MM.1S (cell line): ENCODE data around the gene PPP3R2.

Source experiments
- DNase-seq: peaks from one replicate; pipeline ENCODE4 v3.0.0-alpha.2; 2015
- H2AFZ ChIP-seq: fragments of 300-600 bp; sonication (generic); 2 replicates; pipeline ENCODE4 v1.6.0; 2016; ENCODE audit warnings: antibody characterized with exemption, low read length
- H3F3A ChIP-seq: fragments of 300-600 bp; sonication (generic); 2 replicates; pipeline ENCODE4 v1.6.1; 2016; ENCODE audit warnings: mild to moderate bottlenecking, antibody characterized with exemption, low read length, moderate library complexity, mixed read lengths; ENCODE audit not compliant: insufficient read depth
- H3K27ac ChIP-seq: fragments of 300-600 bp; sonication (generic); 2 replicates; pipeline ENCODE4 v1.5.1; 2016; ENCODE audit warnings: mild to moderate bottlenecking, low read length
- H3K27me3 ChIP-seq: fragments of 300-600 bp; sonication (generic); replicated peaks from 2 replicates; pipeline ENCODE4 v1.6.0; 2016; ENCODE audit warnings: low read length; ENCODE audit not compliant: insufficient read depth
- H3K36me3 ChIP-seq: fragments of 300-600 bp; sonication (generic); replicated peaks from 2 replicates; pipeline ENCODE4 v1.6.1; 2016; ENCODE audit warnings: mild to moderate bottlenecking, low read length, mixed read lengths; ENCODE audit not compliant: insufficient read depth
- H3K4me1 ChIP-seq: fragments of 300-600 bp; sonication (generic); 2 replicates; pipeline ENCODE4 v1.6.1; 2016; ENCODE audit warnings: low read length, mixed read lengths
- H3K4me2 ChIP-seq: fragments of 300-600 bp; sonication (generic); 2 replicates; pipeline ENCODE4 v1.6.0; 2016; ENCODE audit warnings: low read depth, low read length
- H3K4me3 ChIP-seq: fragments of 300-600 bp; sonication (generic); 2 replicates; pipeline ENCODE4 v1.5.1; 2016; ENCODE audit warnings: low read length, mixed read lengths
- H3K79me2 ChIP-seq: fragments of 300-600 bp; sonication (generic); 2 replicates; pipeline ENCODE4 v1.6.1; 2016; ENCODE audit warnings: mixed run types, low read length, mixed read lengths
- H3K9ac ChIP-seq: fragments of 300-600 bp; sonication (generic); 2 replicates; pipeline ENCODE4 v1.6.1; 2016; ENCODE audit warnings: low read length, mixed read lengths
- H3K9me2 ChIP-seq: fragments of 300-600 bp; sonication (generic); replicated peaks from 2 replicates; pipeline ENCODE4 v1.6.1; 2016; ENCODE audit warnings: mild to moderate bottlenecking, low read length, mixed read lengths; ENCODE audit not compliant: insufficient read depth
- H3K9me3 ChIP-seq: fragments of 300-600 bp; sonication (generic); replicated peaks from 2 replicates; pipeline ENCODE4 v1.6.1; 2016; ENCODE audit warnings: mild to moderate bottlenecking, low read length, mixed read lengths; ENCODE audit not compliant: insufficient read depth
- H4K20me1 ChIP-seq: fragments of 300-600 bp; sonication (generic); 2 replicates; pipeline ENCODE4 v1.6.1; 2016; ENCODE audit warnings: mild to moderate bottlenecking, low read length, moderate library complexity, mixed read lengths; ENCODE audit not compliant: insufficient read depth
- EZH2phosphoT487 ChIP-seq: fragments of 300-600 bp; sonication (generic); IDR thresholded peaks from 2 replicates; pipeline ENCODE4 v1.6.1; 2018; ENCODE audit warnings: antibody characterized with exemption, low read length

Gene PPP3R2

GRCh38 chr9:101543098-101543735 lies 51.6 kb downstream of the PPP3R2 start:
- no peak overlapping the region for H3K4me3 ChIP-seq
- no peaks in the 10 kb centered on the region for H3K27me3 ChIP-seq
- no peaks in the 10 kb centered on the region; the same call in 1 of the 2 replicates for H4K20me1 ChIP-seq
- no peaks in the 10 kb centered on the region for H3K9me2 ChIP-seq
- TF ChIP-seq EZH2phosphoT487 = no peak
- peaks cover 2% of the 10 kb centered on the region; the same call in 1 of the 2 replicates for H3K79me2 ChIP-seq
- H3K4me2 ChIP-seq = no peak overlapping the region
- H2AFZ ChIP-seq = no peak overlapping the region
- H3K36me3 ChIP-seq = peaks cover 9% of the 10 kb centered on the region
- no peak overlapping the region for H3K27ac ChIP-seq
- no peak overlapping the region for H3K9ac ChIP-seq
- no peak for DNase-seq
- no peaks in the 10 kb centered on the region for H3K4me1 ChIP-seq
- no peaks in the 10 kb centered on the region for H3F3A ChIP-seq
- no peaks in the 10 kb centered on the region for H3K9me3 ChIP-seq
